AG04449 (cell line): Measurements from ENCODE around the gene JAZF1.
"Not testable (repeated sequence)": the region's sequence is repeated elsewhere in the genome, so short reads cannot be mapped to it uniquely, and the experiment has no call there.

Experiments used
- CTCF ChIA-PET: fragments of 350-600 bp; formaldehyde crosslinking; extraction: SDS; loops from one replicate; lab custom pipeline; 2021; ENCODE audit warnings: antibody characterized with exemption; lab: Yijun Ruan, JAX
- POLR2A ChIA-PET: fragments of 400-600, 350-600 bp; formaldehyde crosslinking; extraction: SDS; loops from one replicate; lab custom pipeline; 2020; ENCODE audit warnings: antibody characterized with exemption, inconsistent platforms; lab: Yijun Ruan, JAX
- DNase-seq: peaks from one replicate; pipeline ENCODE4 v3.0.0-alpha.2; 2010; ENCODE audit warnings: low read depth, low spot score
- H3K4me3 ChIP-seq: 2 replicates; pipeline ENCODE4 v1.5.1; 2011; ENCODE audit warnings: low read depth, mild to moderate bottlenecking, control low read depth, low read length
- TF ChIP-seq, protein P1 (sequence below): IDR thresholded peaks from one replicate; pipeline ENCODE4 v1.5.1; 2011; ENCODE audit warnings: mild to moderate bottlenecking, moderate library complexity, low read length, control low read depth, inconsistent platforms; ENCODE audit not compliant: insufficient read depth; ENCODE audit errors: missing control alignments

The JAZF1 gene

GRCh38 chr7:27923642-27923980 lies 257.0 kb downstream of the JAZF1 start:
- H3K4me3 ChIP-seq: no peak overlapping the region
- POLR2A ChIA-PET: no interaction called here
- TF ChIP-seq, protein P1, sequence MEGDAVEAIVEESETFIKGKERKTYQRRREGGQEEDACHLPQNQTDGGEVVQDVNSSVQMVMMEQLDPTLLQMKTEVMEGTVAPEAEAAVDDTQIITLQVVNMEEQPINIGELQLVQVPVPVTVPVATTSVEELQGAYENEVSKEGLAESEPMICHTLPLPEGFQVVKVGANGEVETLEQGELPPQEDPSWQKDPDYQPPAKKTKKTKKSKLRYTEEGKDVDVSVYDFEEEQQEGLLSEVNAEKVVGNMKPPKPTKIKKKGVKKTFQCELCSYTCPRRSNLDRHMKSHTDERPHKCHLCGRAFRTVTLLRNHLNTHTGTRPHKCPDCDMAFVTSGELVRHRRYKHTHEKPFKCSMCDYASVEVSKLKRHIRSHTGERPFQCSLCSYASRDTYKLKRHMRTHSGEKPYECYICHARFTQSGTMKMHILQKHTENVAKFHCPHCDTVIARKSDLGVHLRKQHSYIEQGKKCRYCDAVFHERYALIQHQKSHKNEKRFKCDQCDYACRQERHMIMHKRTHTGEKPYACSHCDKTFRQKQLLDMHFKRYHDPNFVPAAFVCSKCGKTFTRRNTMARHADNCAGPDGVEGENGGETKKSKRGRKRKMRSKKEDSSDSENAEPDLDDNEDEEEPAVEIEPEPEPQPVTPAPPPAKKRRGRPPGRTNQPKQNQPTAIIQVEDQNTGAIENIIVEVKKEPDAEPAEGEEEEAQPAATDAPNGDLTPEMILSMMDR: no peak
- CTCF ChIA-PET: interaction anchor here (2.0 to 2.1 kb wide), 3 partner anchors 96 to 727 kb away, joined by 5 to 8 read pairs (median 6); no protein-coding TSS in a partner anchor
- no peak for DNase-seq

DNA sequence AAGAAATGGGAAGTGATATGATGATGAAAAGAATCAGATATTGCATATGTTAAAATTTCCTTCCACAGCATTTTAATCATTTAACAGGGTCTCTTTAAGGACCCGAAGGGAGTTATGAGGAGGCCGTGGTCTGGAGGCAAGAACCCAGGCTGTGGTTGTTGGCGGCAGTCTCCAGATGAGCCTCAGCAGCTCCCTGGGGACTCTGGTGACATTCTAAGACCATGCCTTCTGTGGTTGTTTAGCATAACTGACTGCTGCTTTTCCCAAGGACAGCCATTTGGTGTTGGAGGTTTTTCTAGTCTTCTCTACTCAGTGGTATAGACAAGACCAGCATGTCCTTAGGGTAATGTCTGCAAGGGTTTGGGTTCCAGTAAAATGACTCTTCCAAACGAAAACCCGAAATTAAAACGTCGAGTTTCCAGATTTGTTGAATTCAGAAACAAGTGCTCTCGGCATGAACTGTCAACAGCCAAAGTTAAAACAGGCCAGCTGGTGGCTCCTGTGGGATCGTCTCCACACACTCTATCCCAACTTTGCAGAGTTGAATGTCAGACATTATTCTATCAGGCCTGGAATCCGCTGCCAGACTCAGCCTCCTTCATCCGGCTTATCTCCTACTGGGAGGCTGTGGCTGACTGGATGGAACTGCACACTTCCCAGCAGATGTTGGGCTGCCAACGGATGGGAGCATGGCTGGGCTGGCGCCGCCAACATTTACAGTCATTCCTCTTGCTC lies 257.5 kb downstream of the JAZF1 start:
- DNase-seq: no peak
- ChIA-PET POLR2A (no interaction called here), CTCF (interaction anchor here (0.7 to 2.0 kb wide), 4 partner anchors 97 to 728 kb away, joined by 3 to 5 read pairs (median 4); no protein-coding TSS in a partner anchor)
- no peak overlapping the region for H3K4me3 ChIP-seq
- TF ChIP-seq, protein P1: no peak

DNA sequence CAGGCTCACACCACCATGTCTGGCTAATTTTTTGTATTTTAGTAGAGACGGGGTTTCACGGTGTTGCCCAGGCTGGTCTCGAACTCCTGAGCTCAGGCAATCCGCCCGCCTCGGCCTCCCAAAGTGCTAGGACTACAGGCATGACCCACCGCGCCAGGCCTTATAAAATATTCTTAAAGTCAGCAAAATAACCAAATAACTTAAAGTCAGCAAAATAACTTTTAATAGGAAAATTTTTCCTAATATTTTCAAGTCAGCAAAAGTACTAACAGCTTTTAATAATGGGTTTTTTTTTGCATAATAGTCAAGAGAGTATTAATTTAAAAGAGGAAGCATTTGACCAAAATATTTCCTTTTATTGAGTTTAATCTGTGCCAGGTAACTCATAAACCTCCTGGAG lies 258.2 kb downstream of the JAZF1 start:
- H3K4me3 ChIP-seq, POLR2A ChIA-PET, DNase-seq: not testable (repeated sequence)
- CTCF ChIA-PET: interaction anchor here (0.7 to 2.0 kb wide), 4 partner anchors 98 to 727 kb away, joined by 3 to 10 read pairs (median 4); no protein-coding TSS in a partner anchor

DNA sequence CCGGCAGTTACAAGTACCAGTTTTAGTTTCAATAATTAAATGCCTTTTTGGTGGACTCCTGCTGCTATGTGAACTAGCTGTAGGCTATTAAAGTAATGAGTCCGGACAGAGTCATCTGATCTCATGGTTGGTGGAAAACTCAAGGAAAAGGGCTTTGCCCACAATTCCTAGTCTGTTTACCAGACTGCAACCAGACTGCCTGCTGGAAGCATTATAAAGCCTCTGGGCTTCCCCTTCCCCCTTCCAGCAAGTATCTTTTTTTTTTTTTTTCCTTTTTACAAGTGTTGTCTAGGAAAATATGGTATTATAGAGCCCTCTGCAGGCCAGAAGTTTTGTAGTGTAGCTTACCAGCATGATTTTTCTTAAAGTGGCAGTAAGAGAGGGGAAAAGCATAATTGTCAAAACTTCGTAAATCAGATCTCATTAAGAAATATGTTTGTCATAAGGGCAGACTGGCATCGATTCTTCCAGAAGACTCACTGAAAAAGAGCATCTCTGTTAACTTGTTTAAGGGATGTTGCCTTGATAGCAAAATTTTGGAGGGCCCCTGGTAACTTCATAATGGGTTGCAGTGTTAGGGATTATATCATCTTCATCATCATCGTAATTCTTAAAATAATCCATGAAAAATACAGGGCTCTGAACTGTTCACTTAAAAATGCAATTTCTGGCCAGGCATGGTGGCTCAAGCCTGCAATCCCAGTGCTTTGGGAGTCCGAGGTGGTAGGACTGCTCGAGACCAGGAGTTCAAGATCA lies 259.3 kb downstream of the JAZF1 start:
- CTCF ChIA-PET: interaction anchor here (0.6 to 3.1 kb wide), 14 partner anchors 11 to 737 kb away, joined by 3 to 25 read pairs (median 4); no protein-coding TSS in a partner anchor
- no peak overlapping the region for H3K4me3 ChIP-seq
- TF ChIP-seq, protein P1: peak; percentile 18

DNA sequence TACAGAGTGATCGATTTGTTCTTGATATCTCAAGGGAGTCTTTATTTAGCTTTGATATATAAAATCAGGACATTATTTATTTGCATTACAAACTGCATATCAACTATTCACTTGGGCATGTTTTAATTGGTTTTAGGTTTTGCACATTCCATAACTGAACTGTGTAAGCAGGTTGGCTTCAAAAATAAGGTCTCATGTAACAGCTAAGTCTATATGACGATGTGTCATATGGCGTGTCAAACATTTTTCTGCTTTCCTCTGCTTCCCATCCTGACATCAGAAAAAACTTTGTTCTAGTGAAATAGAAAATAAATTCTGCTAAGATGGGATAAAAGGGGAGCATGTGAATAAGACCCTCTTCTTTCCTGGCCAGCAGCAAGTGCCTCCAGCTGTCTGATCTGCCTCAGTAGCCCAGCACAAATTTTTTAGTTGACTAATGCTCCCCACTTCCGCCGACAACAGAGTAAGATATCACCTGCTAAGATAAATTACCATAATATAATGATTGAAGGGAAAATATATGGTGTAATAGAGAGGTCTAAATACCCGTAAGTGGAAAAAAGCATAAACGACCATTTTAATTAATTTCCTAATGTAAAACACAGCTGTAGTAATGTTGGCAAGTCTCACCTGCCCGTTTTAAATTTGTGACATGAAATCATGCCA lies 260.2 kb downstream of the JAZF1 start:
- DNase-seq: no peak
- no peak overlapping the region for H3K4me3 ChIP-seq
- TF ChIP-seq, protein P1: no peak
- POLR2A ChIA-PET: no interaction called here
- CTCF ChIA-PET: interaction anchor here (0.6 to 3.1 kb wide), 22 partner anchors 8 to 737 kb away, joined by 3 to 25 read pairs (median 4); no protein-coding TSS in a partner anchor

More for the DNA sequence above, 259.3 kb downstream of the JAZF1 start:
- POLR2A ChIA-PET: no interaction called here
- peak; percentile 71 for DNase-seq

- TF ChIP-seq, protein P1: no peak
- DNase-seq: no peak
- ChIA-PET CTCF (interaction anchor here (0.7 to 3.1 kb wide), 13 partner anchors 10 to 723 kb away, joined by 3 to 25 read pairs (median 6); no protein-coding TSS in a partner anchor), POLR2A (interaction anchor here (1.0 kb wide), 1 partner anchor 10 kb away, joined by 3 read pairs; no protein-coding TSS in a partner anchor)
- H3K4me3 ChIP-seq: no peak overlapping the region
These were observed 262.1 kb downstream of the JAZF1 start for GRCh38 chr7:27918503-27918902.
